Measurements from ENCODE around the gene DCUN1D1. TPM values are rescaled to one million over a fixed set of nuclear protein-coding genes. Genes with fewer than 3 reads are reported as not detected.

The DCUN1D1 gene
- total and polyA plus RNA-seq, 2 of the 8 experiments (the other 6 are each of a cell fraction or from before 2014, with no cell fraction given) = 6.8 to 70.3 TPM

GRCh38 chr3:182980204-182981037 lies at the start of gene DCUN1D1 (continued):
- TF ChIP-seq E2F6 (IDR thresholded peaks at IDR 0.05) (no peak), KDM5A (IDR thresholded peaks at IDR 0.05; ENCODE audit: low read length) (no peak), SP1 (IDR thresholded peaks at IDR 0.05; ENCODE audit: low read depth, low read length) (no peak), BACH1 (IDR thresholded peaks at IDR 0.05; ENCODE audit: low read length) (no peak), TAF1 (IDR thresholded peaks at IDR 0.05; ENCODE audit: low read depth, low read length) (peak; percentile 59), CEBPB (IDR thresholded peaks at IDR 0.05; ENCODE audit: low read depth, low read length) (no peak), ZNF274 (IDR thresholded peaks at IDR 0.05; ENCODE audit: borderline replicate concordance, extremely low read depth, low read length) (no peak), SIX5 (IDR thresholded peaks at IDR 0.05; ENCODE audit: low read depth, low read length) (no peak), ATF3 (IDR thresholded peaks at IDR 0.05; ENCODE audit: insufficient read depth, low read depth, low read length) (no peak), CBX8 (IDR thresholded peaks at IDR 0.05; ENCODE audit: borderline replicate concordance, low read depth, low read length) (no peak), RBBP5 (IDR thresholded peaks at IDR 0.05; ENCODE audit: borderline replicate concordance, low read depth, low read length) (no peak; the same call in 1 of the 2 replicates), SIRT6 (IDR thresholded peaks at IDR 0.05; ENCODE audit: low read length) (no peak), MAX (IDR thresholded peaks at IDR 0.05) (no peak), ATF2 (IDR thresholded peaks at IDR 0.05; ENCODE audit: low read length) (no peak), CBX5 (IDR thresholded peaks at IDR 0.05; ENCODE audit: low read depth, low read length) (no peak), RNF2 (IDR thresholded peaks at IDR 0.05; ENCODE audit: borderline replicate concordance, low read depth, low read length, missing control alignments, poor library complexity, severe bottlenecking) (no peak), TAF7 (optimal IDR thresholded peaks at IDR 0.05; ENCODE audit: borderline replicate concordance, low read depth, low read length) (peak; percentile 22), POLR2A (IDR thresholded peaks at IDR 0.05; ENCODE audit: control extremely low read depth in 1 of 2, low read depth in 2 of 2, low read length in 2 of 2) (peak; percentile 52 to 63), SAP30 (IDR thresholded peaks at IDR 0.05; ENCODE audit: insufficient read depth, insufficient replicate concordance, low read length) (no peak), EP300 (IDR thresholded peaks at IDR 0.05; ENCODE audit: borderline replicate concordance in 1 of 2, low read depth in 2 of 2, low read length in 2 of 2) (no peak), RFX5 (IDR thresholded peaks at IDR 0.05; ENCODE audit: borderline replicate concordance, low read depth, low read length) (no peak)
